IMR-90 (cell line): Measurements from ENCODE around the gene KIF5C. TPM values are rescaled to one million over a fixed set of nuclear protein-coding genes. Genes with fewer than 3 reads are reported as not detected.

Experiments used
- ATAC-seq: fragments of 200-7000 bp; cut with Tn5 transposase; 2 replicates; pipeline ENCODE4 v1.9.1; 2020; ENCODE audit warnings: low read depth, mild to moderate bottlenecking, moderate library complexity
- BruUV-seq: library from RNA; stranded (reverse); fragments of 400-500 nt; replicated peaks from 2 replicates; lab custom pipeline; 2021; lab: Mats Ljungman, UMichigan
- CTCF ChIA-PET: fragments of 300-600 bp; formaldehyde crosslinking; extraction: SDS; loops from one replicate; lab custom pipeline; 2021; ENCODE audit warnings: antibody characterized with exemption; lab: Yijun Ruan, JAX
- POLR2A ChIA-PET: fragments of 300-600 bp; sonication (Branson Sonifier 250); formaldehyde crosslinking; loops from one replicate; lab custom pipeline; 2022; ENCODE audit warnings: antibody characterized with exemption; ENCODE audit not compliant: unreplicated experiment; lab: Charles Lee
- DNase-seq: peaks from one replicate; pipeline ENCODE4 v3.0.0; 2013
- H2AFZ ChIP-seq: replicated peaks from 2 replicates; pipeline ENCODE3; 2013; ENCODE audit warnings: low read length, mild to moderate bottlenecking; ENCODE audit not compliant: poor library complexity
- H2AK5ac ChIP-seq: 2 replicates; pipeline ENCODE4 v1.6.1; 2013; ENCODE audit warnings: low read depth, low read length, inconsistent platforms
- H2AK9ac ChIP-seq: replicated peaks from 2 replicates; pipeline ENCODE3; 2013; ENCODE audit warnings: mild to moderate bottlenecking, low read depth, low read length, moderate library complexity; ENCODE audit not compliant: poor library complexity
- H2BK120ac ChIP-seq: 2 replicates; pipeline ENCODE4 v1.6.1; 2013; ENCODE audit warnings: low read depth, low read length, inconsistent platforms
- H2BK15ac ChIP-seq: 3 replicates; pipeline ENCODE4 v1.6.1; 2013; ENCODE audit warnings: low read depth, low read length, inconsistent platforms
- H2BK20ac ChIP-seq: 2 replicates; pipeline ENCODE4 v1.6.1; 2013; ENCODE audit warnings: low read depth, mild to moderate bottlenecking, inconsistent platforms, low read length, moderate library complexity
- H2BK5ac ChIP-seq: 2 replicates; pipeline ENCODE4 v1.6.1; 2013; ENCODE audit warnings: mild to moderate bottlenecking, low read depth, low read length, inconsistent platforms; ENCODE audit not compliant: poor library complexity, severe bottlenecking
- H3K14ac ChIP-seq: replicated peaks from 2 replicates; pipeline ENCODE4 v1.6.1; 2013; ENCODE audit warnings: low read depth, low read length, inconsistent platforms
- H3K18ac ChIP-seq: 2 replicates; pipeline ENCODE4 v1.6.1; 2013; ENCODE audit warnings: low read depth, low read length, control low read depth
- H3K23ac ChIP-seq: 2 replicates; pipeline ENCODE4 v1.6.1; 2013; ENCODE audit warnings: low read depth, low read length, inconsistent platforms
- H3K27ac ChIP-seq: 2 replicates; pipeline ENCODE4 v1.5.1; 2013; ENCODE audit warnings: mild to moderate bottlenecking, control low read depth, low read length; ENCODE audit not compliant: insufficient read depth
- H3K27me3 ChIP-seq: 2 replicates; pipeline ENCODE4 v1.6.1; 2013; ENCODE audit warnings: low read length; ENCODE audit not compliant: control insufficient read depth, insufficient read depth
- H3K36me3 ChIP-seq: 2 replicates; pipeline ENCODE4 v1.6.1; 2013; ENCODE audit warnings: low read length, mixed read lengths; ENCODE audit not compliant: control insufficient read depth, insufficient read depth
- H3K4ac ChIP-seq: 2 replicates; pipeline ENCODE4 v1.6.1; 2013; ENCODE audit warnings: low read depth, low read length, inconsistent platforms
- H3K4me1 ChIP-seq: 2 replicates; pipeline ENCODE4 v1.6.1; 2013; ENCODE audit warnings: low read length, mixed read lengths; ENCODE audit not compliant: control insufficient read depth, insufficient read depth
- H3K4me2 ChIP-seq: 2 replicates; pipeline ENCODE4 v1.6.1; 2013; ENCODE audit warnings: low read depth, mild to moderate bottlenecking, control low read depth, low read length, moderate library complexity
- H3K4me3 ChIP-seq: 2 replicates; pipeline ENCODE4 v1.5.1; 2013; ENCODE audit warnings: low read depth, mild to moderate bottlenecking, control low read depth, low read length, moderate library complexity; ENCODE audit not compliant: insufficient read depth
- H3K56ac ChIP-seq: 2 replicates; pipeline ENCODE4 v1.6.1; 2013; ENCODE audit warnings: low read length, inconsistent platforms; ENCODE audit not compliant: insufficient read depth; ENCODE audit errors: extremely low read depth
- H3K79me1 ChIP-seq, 2 experiments: 2 replicates each; pipeline ENCODE4 v1.6.1; 2013; ENCODE audit warnings: low read length in 2 of 2, inconsistent platforms in 1 of 2, low read depth in 1 of 2
- H3K9ac ChIP-seq: 2 replicates; pipeline ENCODE4 v1.6.1; 2013; ENCODE audit warnings: low read depth, low read length, control low read depth
- H3K9me1 ChIP-seq: 2 replicates; pipeline ENCODE4 v1.6.1; 2013; ENCODE audit warnings: low read length, inconsistent platforms; ENCODE audit not compliant: insufficient read depth
- H3K9me3 ChIP-seq: 2 replicates; pipeline ENCODE4 v1.6.1; 2013; ENCODE audit warnings: low read length; ENCODE audit not compliant: control insufficient read depth, insufficient read depth
- H4K20me1 ChIP-seq: 2 replicates; pipeline ENCODE4 v1.6.1; 2013; ENCODE audit warnings: low read length, inconsistent platforms; ENCODE audit not compliant: insufficient read depth
- H4K5ac ChIP-seq: 2 replicates; pipeline ENCODE4 v1.6.1; 2013; ENCODE audit warnings: mild to moderate bottlenecking, low read depth, low read length, control low read depth
- H4K8ac ChIP-seq, 2 experiments: 2 replicates each; pipeline ENCODE4 v1.6.1; 2013; ENCODE audit warnings: low read depth in 2 of 2, low read length in 2 of 2, control low read depth in 1 of 2, inconsistent platforms in 1 of 2
- H4K91ac ChIP-seq: 2 replicates; pipeline ENCODE4 v1.6.1; 2013; ENCODE audit warnings: low read depth, low read length, inconsistent platforms; ENCODE audit not compliant: insufficient read depth
- BHLHE40 ChIP-seq: fragments of 150-350 bp; IDR thresholded peaks from 2 replicates; pipeline ENCODE4 v1.6.1; 2016; ENCODE audit warnings: mild to moderate bottlenecking, low read depth, low read length
- CEBPB ChIP-seq: IDR thresholded peaks from 2 replicates; pipeline ENCODE4 v1.6.1; 2012; ENCODE audit warnings: low read depth, low read length, improper control_type of control experiment
- FOS ChIP-seq: fragments of 150-350 bp; IDR thresholded peaks from 2 replicates; pipeline ENCODE4 v1.6.1; 2016; ENCODE audit warnings: low read depth, low read length
- MAFK ChIP-seq: IDR thresholded peaks from 2 replicates; pipeline ENCODE4 v1.6.1; 2012; ENCODE audit warnings: low read depth, low read length, improper control_type of control experiment
- MAZ ChIP-seq: IDR thresholded peaks from 2 replicates; pipeline ENCODE4 v1.6.1; 2012; ENCODE audit warnings: low read depth, mild to moderate bottlenecking, low read length, improper control_type of control experiment, moderate library complexity, borderline replicate concordance
- MXI1 ChIP-seq: IDR thresholded peaks from 2 replicates; pipeline ENCODE4 v1.6.1; 2012; ENCODE audit warnings: low read depth, mild to moderate bottlenecking, low read length, moderate library complexity, borderline replicate concordance
- NFE2L2 ChIP-seq: fragments of 150-350 bp; IDR thresholded peaks from 2 replicates; pipeline ENCODE4 v1.6.1; 2016; ENCODE audit warnings: low read depth, mild to moderate bottlenecking, low read length
- POLR2A ChIP-seq: IDR thresholded peaks from 2 replicates; pipeline ENCODE4 v1.6.1; 2012; ENCODE audit warnings: mild to moderate bottlenecking, low read depth, low read length
- RAD21 ChIP-seq: IDR thresholded peaks from 2 replicates; pipeline ENCODE4 v1.6.1; 2012; ENCODE audit warnings: low read length, improper control_type of control experiment
- RFX5 ChIP-seq: IDR thresholded peaks from 2 replicates; pipeline ENCODE4 v1.8.0; 2012; ENCODE audit warnings: low read depth, mild to moderate bottlenecking, low read length, moderate library complexity
- SMC3 ChIP-seq: fragments of 150-350 bp; IDR thresholded peaks from 2 replicates; pipeline ENCODE4 v1.6.1; 2016; ENCODE audit warnings: low read depth, mild to moderate bottlenecking, antibody characterized with exemption, low read length, moderate library complexity
- WGBS, 2 experiments: methylation state at CpG; one replicate each; pipeline versions ENCODE4 v1.1.5 to v1.1.7; 2013; ENCODE audit warnings: missing lambda C conversion rate in 2 of 2; ENCODE audit not compliant: insufficient read length in 1 of 2; ENCODE audit errors: extremely low coverage in 2 of 2; 5-methylcytosine and 5-hydroxymethylcytosine counted together
- dilution Hi-C: fragments of 300-500 bp; cut with HindIII; formaldehyde crosslinking; loops from one replicate; pipeline ENCODE4 v1.14.3; 2018; ENCODE audit warnings: low sequenced_read_pairs; ENCODE audit not compliant: unreplicated experiment
- in situ Hi-C: fragments of 300-500 bp; cut with MboI; formaldehyde crosslinking; loops from 3 replicates; pipeline ENCODE4 v1.14.3; 2019; ENCODE audit warnings: low sequenced_read_pairs, inconsistent platforms, mixed read lengths
- intact Hi-C: fragments of 100-400 bp; cut with micrococcal nuclease; formaldehyde crosslinking; loops from 2 replicates; pipeline ENCODE4 v1.10.0; 2022
- polyA plus RNA-seq, 3 experiments: library from polyadenylated mRNA; depleted of rRNA; stranded (reverse); fragments of >200 nt; gene quantifications; 2 replicates each; pipeline ENCODE4 v1.2.3, GENCODE V29; 2012; ENCODE audit warnings: low replicate concordance in 1 of 3
- total RNA-seq: library from RNA; depleted of rRNA; stranded (reverse); fragments of >200 nt; gene quantifications from 2 replicates; pipeline ENCODE4 v1.2.3, GENCODE V29; 2012
- TF ChIP-seq, protein P1 (sequence below): conservative IDR thresholded peaks from 2 replicates; pipeline ENCODE4 v1.5.1; 2012; ENCODE audit warnings: mild to moderate bottlenecking, low read depth, low read length, improper control_type of control experiment
- TF ChIP-seq, protein P2 (sequence below): fragments of 150-350 bp; IDR thresholded peaks from 2 replicates; pipeline ENCODE4 v1.6.1; 2017; ENCODE audit warnings: mild to moderate bottlenecking, antibody characterized with exemption, low read length, low read depth
- TF ChIP-seq, protein P3 (sequence below): fragments of 150-350 bp; IDR thresholded peaks from 2 replicates; pipeline ENCODE4 v1.6.1; 2016; ENCODE audit warnings: low read depth, mild to moderate bottlenecking, low read length, moderate library complexity, borderline replicate concordance

Gene KIF5C
- total and polyA plus RNA-seq, 2 of the 4 experiments (the other 2 are of a cell fraction) = 0.10 to 0.18 TPM

DNA sequence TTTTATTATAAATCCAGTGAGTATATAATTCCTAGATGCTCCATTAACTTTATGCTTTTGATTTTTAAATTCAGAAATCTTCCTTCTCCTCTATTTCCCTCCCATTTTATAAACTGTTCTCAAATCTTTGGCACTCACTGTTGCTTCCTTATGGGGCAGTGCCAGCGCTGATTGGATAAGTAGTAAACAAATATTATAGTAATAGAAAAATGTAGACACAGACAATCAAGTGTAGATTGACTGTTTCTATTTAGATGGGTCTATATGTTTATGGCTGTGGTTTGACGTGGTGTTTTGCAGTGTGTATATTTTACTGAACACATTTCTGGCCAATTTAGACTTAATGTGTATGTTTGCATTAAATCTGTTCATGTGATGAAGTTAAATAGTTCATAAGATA is 200.1 kb downstream of the KIF5C start:
- H2BK5ac ChIP-seq = no peak overlapping the region
- no peak overlapping the region for H3K27ac ChIP-seq
- H3K4me2 ChIP-seq = no peak overlapping the region
- no peaks in the 10 kb centered on the region for H3K27me3 ChIP-seq
- in situ Hi-C loops = no loop called here
- H2BK120ac ChIP-seq = no peak overlapping the region
- H3K4me3 ChIP-seq = no peak overlapping the region
- H2AK9ac ChIP-seq = no peak overlapping the region
- no peak overlapping the region for H3K23ac ChIP-seq
- dilution Hi-C loops = no loop called here
- peaks cover 3% of the 10 kb centered on the region for H3K4me1 ChIP-seq
- H3K18ac ChIP-seq = no peak overlapping the region
- H2BK20ac ChIP-seq = no peak overlapping the region
- H2AK5ac ChIP-seq = no peak overlapping the region
- H3K9me3 ChIP-seq = no peaks in the 10 kb centered on the region
- no TSS peak for BruUV-seq
- no peak overlapping the region for H4K5ac ChIP-seq
- POLR2A ChIA-PET = no interaction called here
- H4K91ac ChIP-seq = no peak overlapping the region
- no peaks in the 10 kb centered on the region for H4K20me1 ChIP-seq
- no peak overlapping the region for H3K56ac ChIP-seq
- no peak for TF ChIP-seq MAZ
- TF ChIP-seq, protein P1, sequence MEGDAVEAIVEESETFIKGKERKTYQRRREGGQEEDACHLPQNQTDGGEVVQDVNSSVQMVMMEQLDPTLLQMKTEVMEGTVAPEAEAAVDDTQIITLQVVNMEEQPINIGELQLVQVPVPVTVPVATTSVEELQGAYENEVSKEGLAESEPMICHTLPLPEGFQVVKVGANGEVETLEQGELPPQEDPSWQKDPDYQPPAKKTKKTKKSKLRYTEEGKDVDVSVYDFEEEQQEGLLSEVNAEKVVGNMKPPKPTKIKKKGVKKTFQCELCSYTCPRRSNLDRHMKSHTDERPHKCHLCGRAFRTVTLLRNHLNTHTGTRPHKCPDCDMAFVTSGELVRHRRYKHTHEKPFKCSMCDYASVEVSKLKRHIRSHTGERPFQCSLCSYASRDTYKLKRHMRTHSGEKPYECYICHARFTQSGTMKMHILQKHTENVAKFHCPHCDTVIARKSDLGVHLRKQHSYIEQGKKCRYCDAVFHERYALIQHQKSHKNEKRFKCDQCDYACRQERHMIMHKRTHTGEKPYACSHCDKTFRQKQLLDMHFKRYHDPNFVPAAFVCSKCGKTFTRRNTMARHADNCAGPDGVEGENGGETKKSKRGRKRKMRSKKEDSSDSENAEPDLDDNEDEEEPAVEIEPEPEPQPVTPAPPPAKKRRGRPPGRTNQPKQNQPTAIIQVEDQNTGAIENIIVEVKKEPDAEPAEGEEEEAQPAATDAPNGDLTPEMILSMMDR = no peak
- TF ChIP-seq BHLHE40 = no peak
- TF ChIP-seq NFE2L2 = no peak
- TF ChIP-seq RFX5 = no peak
- TF ChIP-seq, protein P2, sequence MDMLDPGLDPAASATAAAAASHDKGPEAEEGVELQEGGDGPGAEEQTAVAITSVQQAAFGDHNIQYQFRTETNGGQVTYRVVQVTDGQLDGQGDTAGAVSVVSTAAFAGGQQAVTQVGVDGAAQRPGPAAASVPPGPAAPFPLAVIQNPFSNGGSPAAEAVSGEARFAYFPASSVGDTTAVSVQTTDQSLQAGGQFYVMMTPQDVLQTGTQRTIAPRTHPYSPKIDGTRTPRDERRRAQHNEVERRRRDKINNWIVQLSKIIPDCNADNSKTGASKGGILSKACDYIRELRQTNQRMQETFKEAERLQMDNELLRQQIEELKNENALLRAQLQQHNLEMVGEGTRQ = no peak
- TF ChIP-seq SMC3 = no peak
- TF ChIP-seq POLR2A = no peak
- TF ChIP-seq FOS = no peak
- TF ChIP-seq CEBPB = no peak
- TF ChIP-seq, protein P3, sequence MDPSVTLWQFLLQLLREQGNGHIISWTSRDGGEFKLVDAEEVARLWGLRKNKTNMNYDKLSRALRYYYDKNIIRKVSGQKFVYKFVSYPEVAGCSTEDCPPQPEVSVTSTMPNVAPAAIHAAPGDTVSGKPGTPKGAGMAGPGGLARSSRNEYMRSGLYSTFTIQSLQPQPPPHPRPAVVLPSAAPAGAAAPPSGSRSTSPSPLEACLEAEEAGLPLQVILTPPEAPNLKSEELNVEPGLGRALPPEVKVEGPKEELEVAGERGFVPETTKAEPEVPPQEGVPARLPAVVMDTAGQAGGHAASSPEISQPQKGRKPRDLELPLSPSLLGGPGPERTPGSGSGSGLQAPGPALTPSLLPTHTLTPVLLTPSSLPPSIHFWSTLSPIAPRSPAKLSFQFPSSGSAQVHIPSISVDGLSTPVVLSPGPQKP = no peak
- no peak for TF ChIP-seq RAD21
- no peak for TF ChIP-seq MXI1
- no peak for TF ChIP-seq MAFK
- no peak overlapping the region for H4K8ac ChIP-seq
- no peaks in the 10 kb centered on the region for H3K79me1 ChIP-seq
- no peaks in the 10 kb centered on the region for H3K9me1 ChIP-seq
- no peak overlapping the region for H2BK15ac ChIP-seq
- DNase-seq (no peak), ATAC-seq (no peak)
- CTCF ChIA-PET = no interaction called here
- H2AFZ ChIP-seq = no peak overlapping the region
- no CpG with 5 or more reads among the region's 2 CpGs for WGBS, 2 experiments
- H3K4ac ChIP-seq = no peak overlapping the region
- intact Hi-C loops = no loop called here
- no peak overlapping the region for H3K9ac ChIP-seq
- no peak overlapping the region for H3K14ac ChIP-seq
- no peaks in the 10 kb centered on the region for H3K36me3 ChIP-seq
